ENCODE measurements around the gene UBQLN4.

UBQLN4 gene

GRCh38 chr1:156002188-156002911, 51.2 kb downstream of the UBQLN4 start:
- H3K4me3 ChIP-seq (ENCODE audit: low read depth, low read length), result no peak overlapping the region
- DNase-seq (ENCODE audit: low read depth), result no peak
- TF ChIP-seq CTCF (IDR thresholded peaks at IDR 0.05; ENCODE audit: low read depth, low read length, missing control alignments), result no peak

GRCh38 chr1:156001662-156002171, 51.9 kb downstream of the UBQLN4 start:
- TF ChIP-seq CTCF (IDR thresholded peaks at IDR 0.05; ENCODE audit: low read depth, low read length, missing control alignments), result no peak
- no peak for DNase-seq (ENCODE audit: low read depth)
- no peak overlapping the region for H3K4me3 ChIP-seq (ENCODE audit: low read depth, low read length)

- no peak for DNase-seq (ENCODE audit: low read depth)
- no peak overlapping the region for H3K4me3 ChIP-seq (ENCODE audit: low read depth, low read length)
- TF ChIP-seq CTCF (IDR thresholded peaks at IDR 0.05; ENCODE audit: low read depth, low read length, missing control alignments), result no peak
Observed at GRCh38 chr1:156001021-156001661, 52.5 kb downstream of the UBQLN4 start.

- H3K4me3 ChIP-seq (ENCODE audit: low read depth, low read length), result no peak overlapping the region
- no peak for DNase-seq (ENCODE audit: low read depth)
- no peak for TF ChIP-seq CTCF (IDR thresholded peaks at IDR 0.05; ENCODE audit: low read depth, low read length, missing control alignments)
Observed at GRCh38 chr1:155999964-156000363, 53.6 kb downstream of the UBQLN4 start.

- no peak for TF ChIP-seq CTCF (IDR thresholded peaks at IDR 0.05; ENCODE audit: low read depth, low read length, missing control alignments)
- DNase-seq (ENCODE audit: low read depth), result no peak
- no peak overlapping the region for H3K4me3 ChIP-seq (ENCODE audit: low read depth, low read length)
Observed at GRCh38 chr1:155996166-155996565, 57.4 kb downstream of the UBQLN4 start.

- no peak for TF ChIP-seq CTCF (IDR thresholded peaks at IDR 0.05; ENCODE audit: low read depth, low read length, missing control alignments)
- DNase-seq (ENCODE audit: low read depth), result no peak
- no peak overlapping the region for H3K4me3 ChIP-seq (ENCODE audit: low read depth, low read length)
Observed at GRCh38 chr1:155993595-155993994, 60.0 kb downstream of the UBQLN4 start.

Measured in GM12864 (cell line).